GM10248 (cell line): ENCODE results near the gene CAMK1D.

Experiments
- CTCF ChIA-PET: fragments of 300-600 bp; sonication (Branson Sonifier 250); formaldehyde crosslinking; extraction: SDS; loops from one replicate; lab custom pipeline; 2021; ENCODE audit warnings: antibody characterized with exemption; lab: Yijun Ruan, JAX
- POLR2A ChIA-PET: fragments of 350-650 bp; sonication (Branson Sonifier 250); formaldehyde crosslinking; extraction: SDS; loops from one replicate; lab custom pipeline; 2020; ENCODE audit warnings: antibody characterized with exemption; lab: Yijun Ruan, JAX
- DNase-seq: peaks from one replicate; pipeline ENCODE4 v3.0.0; 2012; ENCODE audit errors: extremely low spot score
- CTCF ChIP-seq: IDR thresholded peaks from 2 replicates; pipeline ENCODE4 v1.5.1; 2012; ENCODE audit warnings: mild to moderate bottlenecking, low read depth; ENCODE audit errors: extremely low read depth, missing control alignments, control extremely low read depth

CAMK1D gene

GRCh38 chr10:12418000-12418399, 68.7 kb downstream of the CAMK1D start:
- CTCF ChIA-PET = interaction anchor here (2.0 kb wide), 1 partner anchor 154 kb away, joined by 6 read pairs; no protein-coding TSS in a partner anchor
- DNase-seq = no peak
- TF ChIP-seq CTCF = no peak
- POLR2A ChIA-PET = interaction anchor here (0.7 kb wide), 1 partner anchor 16 kb away, joined by 3 read pairs; no protein-coding TSS in a partner anchor

- POLR2A ChIA-PET = interaction anchor here (0.7 kb wide), 1 partner anchor 17 kb away, joined by 3 read pairs; no protein-coding TSS in a partner anchor
- no peak for TF ChIP-seq CTCF
- CTCF ChIA-PET = interaction anchor here (0.8 to 2.0 kb wide), 2 partner anchors 154 to 203 kb away, joined by 3 to 6 read pairs; no protein-coding TSS in a partner anchor
- no peak for DNase-seq
Observed at GRCh38 chr10:12418725-12419261, 69.4 kb downstream of the CAMK1D start.

GRCh38 chr10:12419262-12419847, 70.0 kb downstream of the CAMK1D start:
- CTCF ChIA-PET = interaction anchor here (0.8 to 2.1 kb wide), 3 partner anchors 155 to 237 kb away, joined by 3 to 6 read pairs (median 5); no protein-coding TSS in a partner anchor

GRCh38 chr10:12420530-12421120, 71.3 kb downstream of the CAMK1D start:
- CTCF ChIA-PET = interaction anchor here (0.9 to 2.2 kb wide), 4 partner anchors 10 to 236 kb away, joined by 3 to 7 read pairs (median 4); no protein-coding TSS in a partner anchor
- no peak for TF ChIP-seq CTCF
- POLR2A ChIA-PET = no interaction called here
- no peak for DNase-seq

More at GRCh38 chr10:12419262-12419847, 70.0 kb downstream of the CAMK1D start:
- TF ChIP-seq CTCF = no peak
- DNase-seq = no peak
- POLR2A ChIA-PET = interaction anchor here (0.7 kb wide), 1 partner anchor 10 kb away, joined by 6 read pairs; no protein-coding TSS in a partner anchor

GRCh38 chr10:12422189-12422588, 72.8 kb downstream of the CAMK1D start:
- ChIA-PET POLR2A (no interaction called here), CTCF (interaction anchor here (1.5 to 2.2 kb wide), 2 partner anchors 9 to 13 kb away, joined by 6 to 7 read pairs; no protein-coding TSS in a partner anchor)
- no peak for DNase-seq
- no peak for TF ChIP-seq CTCF

GRCh38 chr10:12423896-12424295, 74.5 kb downstream of the CAMK1D start:
- no peak for TF ChIP-seq CTCF
- POLR2A ChIA-PET = no interaction called here
- CTCF ChIA-PET = interaction anchor here (1.1 to 1.4 kb wide), 2 partner anchors 19 to 159 kb away, joined by 3 read pairs; no protein-coding TSS in a partner anchor
- no peak for DNase-seq
